ENCODE measurements around the gene DNAJC30.

The DNAJC30 gene

GRCh38 chr7:73700069-73700423, 16.8 kb upstream of the DNAJC30 start:
- H3K4me3 ChIP-seq (ENCODE audit: control insufficient read depth, low read depth, low read length), result no peak overlapping the region
- TF ChIP-seq, protein P1, sequence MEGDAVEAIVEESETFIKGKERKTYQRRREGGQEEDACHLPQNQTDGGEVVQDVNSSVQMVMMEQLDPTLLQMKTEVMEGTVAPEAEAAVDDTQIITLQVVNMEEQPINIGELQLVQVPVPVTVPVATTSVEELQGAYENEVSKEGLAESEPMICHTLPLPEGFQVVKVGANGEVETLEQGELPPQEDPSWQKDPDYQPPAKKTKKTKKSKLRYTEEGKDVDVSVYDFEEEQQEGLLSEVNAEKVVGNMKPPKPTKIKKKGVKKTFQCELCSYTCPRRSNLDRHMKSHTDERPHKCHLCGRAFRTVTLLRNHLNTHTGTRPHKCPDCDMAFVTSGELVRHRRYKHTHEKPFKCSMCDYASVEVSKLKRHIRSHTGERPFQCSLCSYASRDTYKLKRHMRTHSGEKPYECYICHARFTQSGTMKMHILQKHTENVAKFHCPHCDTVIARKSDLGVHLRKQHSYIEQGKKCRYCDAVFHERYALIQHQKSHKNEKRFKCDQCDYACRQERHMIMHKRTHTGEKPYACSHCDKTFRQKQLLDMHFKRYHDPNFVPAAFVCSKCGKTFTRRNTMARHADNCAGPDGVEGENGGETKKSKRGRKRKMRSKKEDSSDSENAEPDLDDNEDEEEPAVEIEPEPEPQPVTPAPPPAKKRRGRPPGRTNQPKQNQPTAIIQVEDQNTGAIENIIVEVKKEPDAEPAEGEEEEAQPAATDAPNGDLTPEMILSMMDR (IDR thresholded peaks at IDR 0.05; ENCODE audit: control insufficient read depth, insufficient read depth, low read depth, low read length, missing control alignments), result no peak
- DNase-seq (ENCODE audit: low read depth), result no peak

GRCh38 chr7:73699370-73700068, 16.3 kb upstream of the DNAJC30 start:
- no peak overlapping the region for H3K4me3 ChIP-seq (ENCODE audit: control insufficient read depth, low read depth, low read length)
- no peak for DNase-seq (ENCODE audit: low read depth)
- TF ChIP-seq, protein P1 (IDR thresholded peaks at IDR 0.05; ENCODE audit: control insufficient read depth, insufficient read depth, low read depth, low read length, missing control alignments), result no peak

GRCh38 chr7:73698410-73698809, 15.2 kb upstream of the DNAJC30 start:
- H3K4me3 ChIP-seq (ENCODE audit: control insufficient read depth, low read depth, low read length), result no peak overlapping the region
- TF ChIP-seq, protein P1 (IDR thresholded peaks at IDR 0.05; ENCODE audit: control insufficient read depth, insufficient read depth, low read depth, low read length, missing control alignments), result no peak
- DNase-seq (ENCODE audit: low read depth), result no peak

DNA sequence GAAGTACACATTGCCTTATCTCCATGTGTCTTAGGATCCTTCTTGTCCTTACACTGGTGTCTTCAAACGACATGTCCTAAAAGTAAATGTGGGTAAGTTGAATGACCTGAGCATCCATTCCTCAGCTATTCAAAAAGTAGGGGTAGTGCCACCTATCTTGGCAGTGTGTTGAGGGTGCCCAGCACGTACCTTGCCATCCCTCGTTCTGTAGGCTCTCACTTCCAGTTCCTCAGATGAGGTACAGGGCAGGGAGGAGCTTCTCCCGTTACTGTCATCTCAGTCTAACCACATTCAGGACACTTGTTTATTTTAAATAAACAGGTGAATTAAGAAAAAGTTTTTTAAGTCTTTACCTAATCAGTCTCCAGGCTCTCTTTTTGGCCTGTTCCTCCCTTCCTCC, 13.1 kb upstream of the DNAJC30 start:
- no peak overlapping the region for H3K4me3 ChIP-seq (ENCODE audit: control insufficient read depth, low read depth, low read length)
- TF ChIP-seq, protein P1 (IDR thresholded peaks at IDR 0.05; ENCODE audit: control insufficient read depth, insufficient read depth, low read depth, low read length, missing control alignments), result no peak
- DNase-seq (ENCODE audit: low read depth), result no peak

DNA sequence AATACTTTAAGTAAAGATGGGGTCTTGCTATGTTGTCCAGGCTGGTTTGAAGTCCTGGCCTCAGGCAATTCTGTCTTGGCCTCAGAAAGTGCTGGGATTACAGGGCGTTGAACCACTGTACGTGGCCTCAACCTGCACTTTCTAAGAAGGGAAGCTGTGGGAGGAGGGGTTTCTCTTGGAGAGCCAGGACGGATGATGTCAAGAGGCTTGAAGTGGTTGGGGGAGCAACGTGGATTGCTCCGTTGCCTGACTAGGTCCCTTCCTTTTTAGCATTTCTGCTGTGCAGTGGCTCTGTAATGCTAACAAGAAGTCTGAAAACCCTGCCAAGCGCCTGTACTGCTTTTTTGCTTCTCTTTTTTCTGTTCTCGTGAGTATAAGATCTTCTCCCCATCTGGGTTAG, 7.4 kb upstream of the DNAJC30 start:
- H3K4me3 ChIP-seq (ENCODE audit: control insufficient read depth, low read depth, low read length), result no peak overlapping the region
- DNase-seq (ENCODE audit: low read depth), result no peak
- TF ChIP-seq, protein P1 (IDR thresholded peaks at IDR 0.05; ENCODE audit: control insufficient read depth, insufficient read depth, low read depth, low read length, missing control alignments), result no peak

- TF ChIP-seq, protein P1 (IDR thresholded peaks at IDR 0.05; ENCODE audit: control insufficient read depth, insufficient read depth, low read depth, low read length, missing control alignments), result no peak
- no peak overlapping the region for H3K4me3 ChIP-seq (ENCODE audit: control insufficient read depth, low read depth, low read length)
- DNase-seq (ENCODE audit: low read depth), result no peak
These were observed 5.0 kb upstream of the DNAJC30 start for GRCh38 chr7:73688288-73688687.
